ENCODE measurements around the gene APBA2.
A peak's percentile ranks its signal among the peaks of the same experiment; 100 is the strongest.

The APBA2 gene

DNA sequence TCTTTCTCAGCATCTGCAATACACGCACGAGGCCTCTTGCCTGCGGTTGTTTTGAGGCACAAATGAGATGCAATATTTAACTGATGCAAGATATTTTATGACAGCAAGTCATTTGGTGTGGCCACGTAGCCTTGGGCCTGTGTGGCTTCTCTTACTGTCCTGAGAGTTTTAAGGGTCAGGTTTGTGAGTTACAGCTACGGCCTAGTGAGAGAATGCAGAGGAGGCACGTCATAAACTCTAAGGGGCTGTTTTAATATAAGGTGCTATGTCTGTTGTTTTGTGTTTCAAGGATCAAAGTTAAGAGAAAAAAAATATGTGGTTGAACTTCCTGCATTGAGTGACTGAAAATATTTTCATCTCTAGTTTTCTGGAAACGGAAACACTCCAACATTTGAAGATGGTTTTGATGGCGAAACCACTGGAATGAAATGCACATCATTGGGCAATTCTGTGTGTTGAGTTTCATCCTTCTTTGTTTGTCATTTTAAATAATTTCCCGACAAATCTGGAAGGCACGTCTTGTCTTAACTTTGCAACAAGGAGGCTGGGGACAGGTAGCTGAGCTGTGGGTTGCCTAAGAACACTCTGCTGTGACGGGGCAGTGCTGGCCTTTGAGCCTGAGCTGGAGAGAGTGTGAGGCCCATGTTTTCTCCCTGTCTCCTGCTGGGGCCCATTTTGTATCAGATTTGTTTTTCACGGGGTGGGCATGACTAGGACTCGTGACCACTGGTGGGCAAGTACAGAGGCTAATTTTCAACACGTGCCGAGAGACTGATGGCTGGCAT is 5.1 kb downstream of the APBA2 start:
- Histone ChIP-seq H3K4me3 (ENCODE audit: low read length in 2 of 2) (no peak overlapping the region), H3K9me3 (replicated peaks in 1 of 2; ENCODE audit: control insufficient read depth in 2 of 2, insufficient read depth in 1 of 2, low read depth in 1 of 2, low read length in 2 of 2) (peaks cover 0 to 9% of the 10 kb centered on the region in 2 donors), H3K4me1 (ENCODE audit: control insufficient read depth in 2 of 2, insufficient read depth in 1 of 2, low read depth in 1 of 2, low read length in 2 of 2) (peaks cover 6 to 8% of the 10 kb centered on the region in 2 donors), H3K27me3 (ENCODE audit: control insufficient read depth in 3 of 3, insufficient read depth in 3 of 3, low read depth in 1 of 3, low read length in 3 of 3) (peaks cover 0 to 1% (median 0%) of the 10 kb centered on the region in 3 experiments), H3K14ac (ENCODE audit: low read length) (no peak overlapping the region), H4K8ac (ENCODE audit: low read depth, low read length) (no peak overlapping the region), H2AK5ac (ENCODE audit: low read depth, low read length) (no peak overlapping the region), H3K4ac (ENCODE audit: low read length) (no peak overlapping the region), H3K36me3 (replicated peaks in 1 of 2; ENCODE audit: control insufficient read depth in 2 of 2, insufficient read depth in 2 of 2, low read length in 2 of 2) (peaks cover 0 to 18% of the 10 kb centered on the region in 2 donors), H3K18ac (ENCODE audit: low read length) (no peak overlapping the region), H2BK5ac (ENCODE audit: low read length) (no peak overlapping the region), H2AFZ (ENCODE audit: low read length) (no peak overlapping the region), H3K23ac (ENCODE audit: low read depth, low read length, poor library complexity) (no peak overlapping the region), H4K91ac (ENCODE audit: low read depth, low read length, poor library complexity) (no peak overlapping the region), H3K9ac (ENCODE audit: low read depth, low read length, poor library complexity) (no peak overlapping the region), H2BK12ac (ENCODE audit: low read length) (no peak overlapping the region), H3K79me1 (ENCODE audit: low read depth, low read length) (peaks cover 19% of the 10 kb centered on the region), H3K4me2 (ENCODE audit: insufficient read depth, low read length, poor library complexity, severe bottlenecking) (no peak overlapping the region), H3K27ac (replicated peaks; ENCODE audit: low read length) (no peak overlapping the region), H2BK15ac (ENCODE audit: low read length) (no peak overlapping the region), H2BK120ac (ENCODE audit: low read depth, low read length) (no peak overlapping the region)
- no peak for DNase-seq (ENCODE audit: low spot score)
- WGBS, 2 donors (ENCODE audit: extremely low coverage in 2 of 2, insufficient read length in 2 of 2, insufficient replicate concordance in 1 of 2): no CpG with 5 or more reads among the region's 15 CpGs

DNA sequence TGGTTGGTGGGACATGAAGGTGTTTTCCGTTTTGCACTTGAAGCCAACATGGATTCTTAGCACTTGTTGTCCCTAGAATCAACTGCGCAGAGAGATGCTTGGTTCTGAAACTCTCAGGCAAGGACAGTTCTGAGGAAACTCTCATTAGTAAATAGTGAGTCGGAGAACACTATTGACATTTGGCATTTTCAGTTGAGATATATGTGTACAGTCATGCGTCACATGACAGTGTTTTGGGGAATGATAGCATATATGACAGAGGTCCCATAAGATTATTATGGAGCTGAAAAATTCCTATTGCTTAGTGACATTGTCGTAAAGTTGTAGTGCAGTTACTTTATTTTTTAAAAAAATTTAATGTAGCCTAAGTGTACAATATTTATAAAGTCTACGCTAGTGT is 5.8 kb downstream of the APBA2 start:
- Histone ChIP-seq H2AFZ (ENCODE audit: low read length) (no peak overlapping the region), H3K4me2 (ENCODE audit: insufficient read depth, low read length, poor library complexity, severe bottlenecking) (no peak overlapping the region), H3K4me1 (ENCODE audit: control insufficient read depth in 2 of 2, insufficient read depth in 1 of 2, low read depth in 1 of 2, low read length in 2 of 2) (peaks cover 6 to 8% of the 10 kb centered on the region in 2 donors), H3K14ac (ENCODE audit: low read length) (no peak overlapping the region), H3K27me3 (ENCODE audit: control insufficient read depth in 3 of 3, insufficient read depth in 3 of 3, low read depth in 1 of 3, low read length in 3 of 3) (peaks cover 0 to 1% (median 0%) of the 10 kb centered on the region in 3 experiments), H2BK12ac (ENCODE audit: low read length) (no peak overlapping the region), H3K23ac (ENCODE audit: low read depth, low read length, poor library complexity) (no peak overlapping the region), H3K18ac (ENCODE audit: low read length) (no peak overlapping the region), H2BK120ac (ENCODE audit: low read depth, low read length) (no peak overlapping the region), H2BK15ac (ENCODE audit: low read length) (no peak overlapping the region), H2BK5ac (ENCODE audit: low read length) (no peak overlapping the region), H4K8ac (ENCODE audit: low read depth, low read length) (no peak overlapping the region), H3K9ac (ENCODE audit: low read depth, low read length, poor library complexity) (no peak overlapping the region), H3K79me1 (ENCODE audit: low read depth, low read length) (peaks cover 19% of the 10 kb centered on the region), H3K27ac (replicated peaks; ENCODE audit: low read length) (no peak overlapping the region), H3K4me3 (ENCODE audit: low read length in 2 of 2) (no peak overlapping the region), H2AK5ac (ENCODE audit: low read depth, low read length) (no peak overlapping the region), H3K36me3 (replicated peaks in 1 of 2; ENCODE audit: control insufficient read depth in 2 of 2, insufficient read depth in 2 of 2, low read length in 2 of 2) (peaks cover 0 to 19% of the 10 kb centered on the region in 2 donors), H3K9me3 (replicated peaks in 1 of 2; ENCODE audit: control insufficient read depth in 2 of 2, insufficient read depth in 1 of 2, low read depth in 1 of 2, low read length in 2 of 2) (peaks cover 0 to 12% of the 10 kb centered on the region in 2 donors), H3K4ac (ENCODE audit: low read length) (no peak overlapping the region), H4K91ac (ENCODE audit: low read depth, low read length, poor library complexity) (no peak overlapping the region)
- WGBS, 2 donors (ENCODE audit: extremely low coverage in 2 of 2, insufficient read length in 2 of 2, insufficient replicate concordance in 1 of 2): no CpG with 5 or more reads among the region's 6 CpGs
- no peak for DNase-seq (ENCODE audit: low spot score)

- Histone ChIP-seq H2BK12ac (ENCODE audit: low read length) (no peak overlapping the region), H4K91ac (ENCODE audit: low read depth, low read length, poor library complexity) (no peak overlapping the region), H3K27ac (replicated peaks; ENCODE audit: low read length) (no peak overlapping the region), H2AK5ac (ENCODE audit: low read depth, low read length) (no peak overlapping the region), H2BK5ac (ENCODE audit: low read length) (no peak overlapping the region), H3K9me3 (replicated peaks in 1 of 2; ENCODE audit: control insufficient read depth in 2 of 2, insufficient read depth in 1 of 2, low read depth in 1 of 2, low read length in 2 of 2) (peaks cover 2 to 23% of the 10 kb centered on the region in 2 donors), H3K18ac (ENCODE audit: low read length) (no peak overlapping the region), H3K14ac (ENCODE audit: low read length) (no peak overlapping the region), H4K8ac (ENCODE audit: low read depth, low read length) (no peak overlapping the region), H3K4me2 (ENCODE audit: insufficient read depth, low read length, poor library complexity, severe bottlenecking) (no peak overlapping the region), H3K4ac (ENCODE audit: low read length) (no peak overlapping the region), H2AFZ (ENCODE audit: low read length) (no peak overlapping the region), H3K79me1 (ENCODE audit: low read depth, low read length) (peaks cover 12% of the 10 kb centered on the region), H3K4me1 (ENCODE audit: control insufficient read depth in 2 of 2, insufficient read depth in 1 of 2, low read depth in 1 of 2, low read length in 2 of 2) (no peaks in the 10 kb centered on the region), H3K36me3 (replicated peaks in 1 of 2; ENCODE audit: control insufficient read depth in 2 of 2, insufficient read depth in 2 of 2, low read length in 2 of 2) (peaks cover 0 to 22% of the 10 kb centered on the region in 2 donors), H2BK15ac (ENCODE audit: low read length) (no peak overlapping the region), H3K23ac (ENCODE audit: low read depth, low read length, poor library complexity) (no peak overlapping the region), H3K27me3 (ENCODE audit: control insufficient read depth in 3 of 3, insufficient read depth in 3 of 3, low read depth in 1 of 3, low read length in 3 of 3) (no peaks in the 10 kb centered on the region), H2BK120ac (ENCODE audit: low read depth, low read length) (no peak overlapping the region), H3K9ac (ENCODE audit: low read depth, low read length, poor library complexity) (no peak overlapping the region), H3K4me3 (ENCODE audit: low read length in 2 of 2) (no peak overlapping the region)
- no peak for DNase-seq (ENCODE audit: low spot score)
- no CpG with 5 or more reads among the region's 12 CpGs for WGBS, 2 donors (ENCODE audit: extremely low coverage in 2 of 2, insufficient read length in 2 of 2, insufficient replicate concordance in 1 of 2)
Measured at GRCh38 chr15:28892789-28893610, 7.2 kb downstream of the APBA2 start.

DNA sequence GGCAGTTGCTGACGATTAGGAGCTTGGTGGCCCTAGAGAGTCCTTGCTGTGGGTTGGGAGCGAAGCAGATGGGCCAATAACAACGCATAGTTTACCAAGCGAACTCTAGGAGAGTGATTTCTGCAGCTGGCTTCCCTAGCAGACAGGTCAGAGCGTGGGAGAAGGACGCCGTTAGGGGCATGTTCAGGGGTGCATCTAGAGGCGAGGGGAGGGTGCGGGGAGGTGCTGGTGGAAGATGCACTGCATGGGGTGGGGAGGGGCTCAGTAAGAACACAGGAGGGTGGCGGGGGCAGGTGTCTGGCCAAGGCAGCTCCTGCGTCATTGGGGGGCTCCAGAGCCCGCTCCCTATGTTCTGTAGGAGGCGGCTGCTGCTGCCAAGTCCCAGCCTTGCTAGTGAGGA is 8.9 kb downstream of the APBA2 start:
- no peak overlapping the region for H3K14ac ChIP-seq (ENCODE audit: low read length)
- no peak overlapping the region for H2BK12ac ChIP-seq (ENCODE audit: low read length)
- no peak overlapping the region for H4K8ac ChIP-seq (ENCODE audit: low read depth, low read length)
- H2AFZ ChIP-seq (ENCODE audit: low read length): no peak overlapping the region
- no peak for DNase-seq (ENCODE audit: low spot score)
- H3K4me3 ChIP-seq (ENCODE audit: low read length in 2 of 2): no peak overlapping the region
- H3K36me3 ChIP-seq (replicated peaks in 1 of 2; ENCODE audit: control insufficient read depth in 2 of 2, insufficient read depth in 2 of 2, low read length in 2 of 2): peaks cover 2 to 27% of the 10 kb centered on the region in 2 donors
- H3K27ac ChIP-seq (replicated peaks; ENCODE audit: low read length): no peak overlapping the region
- H3K27me3 ChIP-seq (ENCODE audit: control insufficient read depth in 3 of 3, insufficient read depth in 3 of 3, low read depth in 1 of 3, low read length in 3 of 3): no peaks in the 10 kb centered on the region
- peaks cover 14% of the 10 kb centered on the region for H3K79me1 ChIP-seq (ENCODE audit: low read depth, low read length)
- no peak overlapping the region for H2BK5ac ChIP-seq (ENCODE audit: low read length)
- H3K23ac ChIP-seq (ENCODE audit: low read depth, low read length, poor library complexity): no peak overlapping the region
- H3K4me2 ChIP-seq (ENCODE audit: insufficient read depth, low read length, poor library complexity, severe bottlenecking): no peak overlapping the region
- H3K9me3 ChIP-seq (replicated peaks in 1 of 2; ENCODE audit: control insufficient read depth in 2 of 2, insufficient read depth in 1 of 2, low read depth in 1 of 2, low read length in 2 of 2): peaks cover 4 to 28% of the 10 kb centered on the region in 2 donors
- H2BK15ac ChIP-seq (ENCODE audit: low read length): no peak overlapping the region
- no CpG with 5 or more reads among the region's 13 CpGs for WGBS, 2 donors (ENCODE audit: extremely low coverage in 2 of 2, insufficient read length in 2 of 2, insufficient replicate concordance in 1 of 2)
- peak overlapping the region; percentile 3 for H3K18ac ChIP-seq (ENCODE audit: low read length)
- no peak overlapping the region for H3K4ac ChIP-seq (ENCODE audit: low read length)
- H3K9ac ChIP-seq (ENCODE audit: low read depth, low read length, poor library complexity): no peak overlapping the region
- no peak overlapping the region for H4K91ac ChIP-seq (ENCODE audit: low read depth, low read length, poor library complexity)
- H3K4me1 ChIP-seq (ENCODE audit: control insufficient read depth in 2 of 2, insufficient read depth in 1 of 2, low read depth in 1 of 2, low read length in 2 of 2): no peaks in the 10 kb centered on the region
- H2AK5ac ChIP-seq (ENCODE audit: low read depth, low read length): no peak overlapping the region
- H2BK120ac ChIP-seq (ENCODE audit: low read depth, low read length): no peak overlapping the region
